ENCODE measurements around the gene BMPR1A. TPM values are rescaled to one million over a fixed set of nuclear protein-coding genes. Genes with fewer than 3 reads are reported as not detected.

Gene BMPR1A
- total and polyA plus RNA-seq, 2 experiments from 2014 or later = 14.2 to 82.5 TPM

- TF ChIP-seq ZNF462 (CRISPR knock-in tag; IDR thresholded peaks at IDR 0.05) (no peak), EZH2phosphoT487 (IDR thresholded peaks at IDR 0.05; ENCODE audit: unreplicated experiment) (no peak), NANOG (IDR thresholded peaks at IDR 0.05; ENCODE audit: borderline replicate concordance) (no peak), EZH2 (IDR thresholded peaks at IDR 0.05; ENCODE audit: low read depth, unreplicated experiment) (no peak)
Measured at GRCh38 chr10:86951184-86951761, 194.9 kb downstream of the BMPR1A start (continued).

- peaks cover 39% of the 10 kb centered on the region for H3K9me3 Mint-ChIP-seq
- Histone ChIP-seq H3K79me2 (replicated peaks; ENCODE audit: insufficient read depth) (no peaks in the 10 kb centered on the region), H4K20me1 (replicated peaks; ENCODE audit: insufficient read depth) (no peaks in the 10 kb centered on the region)
- no peak for TF ChIP-seq CTCF (conservative IDR thresholded peaks at IDR 0.05; ENCODE audit: low read depth in 2 of 2)
- no peak for TF ChIP-seq REST (IDR thresholded peaks at IDR 0.05; ENCODE audit: unreplicated experiment)
Measured at GRCh38 chr10:86952106-86952505, 195.7 kb downstream of the BMPR1A start.

More at GRCh38 chr10:86952106-86952505, 195.7 kb downstream of the BMPR1A start:
- H3F3A ChIP-seq (replicated peaks; ENCODE audit: low read depth) = peaks cover 15% of the 10 kb centered on the region
- no peak overlapping the region for H3K4me2 ChIP-seq
- no peak overlapping the region for H3K4me3 ChIP-seq
- no peaks in the 10 kb centered on the region for H3K27me3 ChIP-seq (ENCODE audit: insufficient read depth)
- H3K36me3 ChIP-seq (ENCODE audit: insufficient read depth) = peaks cover 14% of the 10 kb centered on the region; the same call in 1 of the 2 replicates
- ATAC-seq = no peak
- Mint-ChIP-seq H3K4me1 (peaks cover 44% of the 10 kb centered on the region), H3K27me3 (ENCODE audit: insufficient read depth, low read depth, poor library complexity) (peaks cover 21% of the 10 kb centered on the region), H3K27ac (no peak overlapping the region), H3K36me3 (ENCODE audit: low read depth) (peaks cover 44% of the 10 kb centered on the region), H3K4me3 (no peak overlapping the region)
- no peaks in the 10 kb centered on the region for H3K9me2 ChIP-seq (ENCODE audit: insufficient read depth)
- H3K27ac ChIP-seq (ENCODE audit: low read depth) = no peak overlapping the region
- no peak overlapping the region for H2AFZ ChIP-seq
- peaks cover 41% of the 10 kb centered on the region for H3K4me1 ChIP-seq (ENCODE audit: insufficient read depth)
- no peak for DNase-seq (ENCODE audit: low spot score)
